ENCODE measurements around the gene RNU4-1. TPM values are rescaled to one million over a fixed set of nuclear protein-coding genes. Genes with fewer than 3 reads are reported as not detected.

The RNU4-1 gene
- total RNA-seq, 1 donor from 2014 or later = 3,997 TPM

DNA sequence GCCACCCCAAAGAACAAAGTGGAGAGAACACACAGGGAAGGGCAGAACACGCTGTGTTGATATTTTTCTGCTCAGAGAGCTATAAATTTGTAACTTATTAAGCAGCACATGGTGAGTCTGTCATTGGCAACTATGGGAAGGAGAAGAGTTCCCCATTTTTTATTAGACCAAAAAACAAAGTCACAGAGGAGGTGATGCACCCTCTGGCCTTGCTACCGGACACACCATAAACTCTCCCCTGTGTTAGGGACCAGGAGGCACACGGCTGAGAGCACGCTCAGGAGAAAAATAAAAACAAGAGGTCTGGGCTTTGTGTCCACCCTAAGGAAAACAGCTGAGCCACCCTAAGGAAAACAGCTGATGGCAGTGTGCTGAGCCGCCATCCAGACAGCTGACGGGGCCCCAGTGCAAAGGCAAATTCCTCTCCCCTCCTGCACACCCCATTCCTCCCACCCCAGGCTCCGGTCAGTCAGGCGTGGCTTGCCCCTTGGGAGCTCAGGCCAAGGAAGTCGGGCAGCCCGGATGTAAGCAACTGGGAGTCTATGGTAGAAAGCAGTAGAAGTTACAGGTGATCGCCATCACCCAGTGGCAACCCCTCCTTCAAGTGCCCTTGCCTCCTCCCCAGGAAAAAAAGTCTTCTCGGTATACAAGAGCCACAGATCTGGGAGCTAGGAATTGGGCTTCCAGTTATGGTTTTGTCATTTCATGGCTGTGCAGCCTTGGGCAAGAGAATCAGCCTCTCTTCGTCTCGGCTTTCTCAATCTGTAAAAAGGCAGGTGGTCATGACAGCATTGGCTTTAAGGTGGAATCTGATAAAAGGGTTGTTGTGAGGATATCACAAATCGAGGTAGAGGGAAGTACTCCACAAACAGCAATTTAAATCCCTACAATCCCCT, 29.9 kb downstream of the RNU4-1 start:
- no peaks in the 10 kb centered on the region for H3K9me3 Mint-ChIP-seq
- POLR2A ChIA-PET = interaction anchor here (0.6 to 6.0 kb wide), 8 partner anchors 10 to 62 kb away, joined by 3 to 52 read pairs (median 6); partner anchors contain the start of genes RNU4-1, RNU4-2 and RPLP0
- H3K4me1 Mint-ChIP-seq = peaks cover 18% of the 10 kb centered on the region

DNA sequence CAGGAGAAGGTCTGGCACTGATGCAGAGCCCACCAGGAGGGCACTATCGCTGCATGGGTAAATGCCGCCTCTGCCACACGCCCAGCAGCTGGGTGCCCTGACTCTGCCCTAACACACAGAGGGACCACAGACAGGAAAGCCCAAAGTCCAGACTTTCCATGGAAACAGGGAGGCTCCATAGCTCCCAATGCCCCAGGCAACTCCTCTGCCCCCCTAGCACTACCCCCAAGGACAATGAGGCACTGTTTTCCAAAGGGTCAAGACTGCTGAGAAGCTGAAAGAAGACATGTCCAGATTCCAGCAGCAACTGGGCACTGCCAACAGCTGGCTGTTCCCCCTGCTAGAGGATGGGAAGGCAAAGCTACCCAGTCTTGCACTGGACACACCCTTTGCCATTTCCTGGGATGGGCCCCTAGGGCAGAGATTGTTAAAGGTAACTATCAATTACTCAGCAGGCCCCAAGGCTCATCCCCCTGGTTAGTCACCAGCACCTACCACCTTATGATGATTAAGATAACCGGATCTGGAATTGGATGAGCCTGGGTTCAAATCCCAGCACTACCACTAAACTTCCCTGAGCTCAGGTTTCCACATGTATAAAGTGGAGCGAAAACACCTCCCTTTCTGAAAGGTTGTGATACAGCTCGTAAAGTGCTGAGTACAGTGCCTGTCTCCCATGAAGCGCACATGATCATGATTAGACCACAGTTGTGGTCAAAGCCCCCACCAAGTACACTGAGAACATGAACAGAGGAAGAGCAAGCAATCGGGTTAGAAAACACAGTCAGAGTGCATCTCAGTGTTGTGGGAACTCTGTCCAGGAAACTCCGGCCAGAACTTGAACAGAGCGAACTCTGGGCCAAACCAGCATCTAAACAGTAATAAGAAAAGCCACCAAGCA, 30.8 kb downstream of the RNU4-1 start:
- ChIA-PET CTCF (interaction anchor here (1.0 to 8.9 kb wide), 4 partner anchors 17 to 33 kb away, joined by 3 to 243 read pairs (median 5); no protein-coding TSS in a partner anchor), POLR2A (interaction anchor here (1.2 to 6.0 kb wide), 5 partner anchors 9 to 61 kb away, joined by 3 to 52 read pairs (median 24); partner anchors contain the start of genes RNU4-1, RNU4-2 and RPLP0)
- peaks cover 18% of the 10 kb centered on the region for H3K4me1 Mint-ChIP-seq
- no peak for DNase-seq
- no peak overlapping the region for H3K4me3 Mint-ChIP-seq
- no peaks in the 10 kb centered on the region for H3K36me3 Mint-ChIP-seq (ENCODE audit: low read depth)
- intact Hi-C loops (cut with micrococcal nuclease) = loop anchor here (1.0 kb wide), 1 partner anchor 9 kb away; no protein-coding TSS in a partner anchor
- H3K27me3 Mint-ChIP-seq = peaks cover 36% of the 10 kb centered on the region
- H3K9me3 Mint-ChIP-seq = no peaks in the 10 kb centered on the region
- H3K27ac Mint-ChIP-seq = no peak overlapping the region
- TF ChIP-seq, protein P1, sequence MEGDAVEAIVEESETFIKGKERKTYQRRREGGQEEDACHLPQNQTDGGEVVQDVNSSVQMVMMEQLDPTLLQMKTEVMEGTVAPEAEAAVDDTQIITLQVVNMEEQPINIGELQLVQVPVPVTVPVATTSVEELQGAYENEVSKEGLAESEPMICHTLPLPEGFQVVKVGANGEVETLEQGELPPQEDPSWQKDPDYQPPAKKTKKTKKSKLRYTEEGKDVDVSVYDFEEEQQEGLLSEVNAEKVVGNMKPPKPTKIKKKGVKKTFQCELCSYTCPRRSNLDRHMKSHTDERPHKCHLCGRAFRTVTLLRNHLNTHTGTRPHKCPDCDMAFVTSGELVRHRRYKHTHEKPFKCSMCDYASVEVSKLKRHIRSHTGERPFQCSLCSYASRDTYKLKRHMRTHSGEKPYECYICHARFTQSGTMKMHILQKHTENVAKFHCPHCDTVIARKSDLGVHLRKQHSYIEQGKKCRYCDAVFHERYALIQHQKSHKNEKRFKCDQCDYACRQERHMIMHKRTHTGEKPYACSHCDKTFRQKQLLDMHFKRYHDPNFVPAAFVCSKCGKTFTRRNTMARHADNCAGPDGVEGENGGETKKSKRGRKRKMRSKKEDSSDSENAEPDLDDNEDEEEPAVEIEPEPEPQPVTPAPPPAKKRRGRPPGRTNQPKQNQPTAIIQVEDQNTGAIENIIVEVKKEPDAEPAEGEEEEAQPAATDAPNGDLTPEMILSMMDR (IDR thresholded peaks at IDR 0.05) = no peak
- ATAC-seq (ENCODE audit: low read depth) = no peak

More for the DNA sequence above, 29.9 kb downstream of the RNU4-1 start:
- H3K4me3 Mint-ChIP-seq = no peak overlapping the region
- DNase-seq (no peak), ATAC-seq (ENCODE audit: low read depth) (no peak)
- no peaks in the 10 kb centered on the region for H3K36me3 Mint-ChIP-seq (ENCODE audit: low read depth)
- CTCF ChIA-PET = interaction anchor here (0.5 to 8.9 kb wide), 5 partner anchors 16 to 1406 kb away, joined by 3 to 243 read pairs (median 3); no protein-coding TSS in a partner anchor
- H3K27me3 Mint-ChIP-seq = peaks cover 27% of the 10 kb centered on the region
- TF ChIP-seq, protein P1 (IDR thresholded peaks at IDR 0.05) = no peak
- no peak overlapping the region for H3K27ac Mint-ChIP-seq
- intact Hi-C loops (cut with micrococcal nuclease) = loop anchor here (1.0 kb wide), 1 partner anchor 10 kb away; no protein-coding TSS in a partner anchor

DNA sequence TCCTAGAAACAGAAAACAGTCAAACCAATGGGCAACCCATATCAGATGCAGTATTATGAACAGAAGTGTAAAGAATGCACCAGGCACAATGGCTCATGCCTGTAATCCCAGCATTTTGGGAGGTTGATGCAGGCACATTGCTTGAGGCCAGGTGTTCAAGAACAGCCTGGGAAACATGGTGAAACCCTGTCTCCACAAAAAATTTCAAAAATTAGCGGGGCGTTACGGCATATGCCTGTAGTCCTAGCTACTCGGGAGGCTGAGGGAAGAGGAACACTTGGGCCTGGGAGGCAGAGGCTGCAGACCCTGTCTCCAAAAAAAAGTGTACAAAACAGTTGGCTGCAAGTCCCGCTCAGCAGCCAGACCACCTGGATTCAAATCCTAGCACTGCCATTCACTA, 32.4 kb downstream of the RNU4-1 start:
- ChIA-PET POLR2A (interaction anchor here (1.5 kb wide), 1 partner anchor 59 kb away, joined by 4 read pairs; the partner anchor contains the start of gene RPLP0), CTCF (interaction anchor here (8.9 kb wide), 1 partner anchor 32 kb away, joined by 243 read pairs; no protein-coding TSS in a partner anchor)
- ATAC-seq (ENCODE audit: low read depth) = no peak
- Mint-ChIP-seq H3K9me3 (no peaks in the 10 kb centered on the region), H3K4me1 (peaks cover 16% of the 10 kb centered on the region), H3K36me3 (ENCODE audit: low read depth) (no peaks in the 10 kb centered on the region), H3K27ac (no peak overlapping the region), H3K27me3 (peaks cover 43% of the 10 kb centered on the region), H3K4me3 (no peak overlapping the region)
- intact Hi-C loops (cut with micrococcal nuclease) = no loop called here
- TF ChIP-seq, protein P1 (IDR thresholded peaks at IDR 0.05) = no peak
- DNase-seq = no peak

DNA sequence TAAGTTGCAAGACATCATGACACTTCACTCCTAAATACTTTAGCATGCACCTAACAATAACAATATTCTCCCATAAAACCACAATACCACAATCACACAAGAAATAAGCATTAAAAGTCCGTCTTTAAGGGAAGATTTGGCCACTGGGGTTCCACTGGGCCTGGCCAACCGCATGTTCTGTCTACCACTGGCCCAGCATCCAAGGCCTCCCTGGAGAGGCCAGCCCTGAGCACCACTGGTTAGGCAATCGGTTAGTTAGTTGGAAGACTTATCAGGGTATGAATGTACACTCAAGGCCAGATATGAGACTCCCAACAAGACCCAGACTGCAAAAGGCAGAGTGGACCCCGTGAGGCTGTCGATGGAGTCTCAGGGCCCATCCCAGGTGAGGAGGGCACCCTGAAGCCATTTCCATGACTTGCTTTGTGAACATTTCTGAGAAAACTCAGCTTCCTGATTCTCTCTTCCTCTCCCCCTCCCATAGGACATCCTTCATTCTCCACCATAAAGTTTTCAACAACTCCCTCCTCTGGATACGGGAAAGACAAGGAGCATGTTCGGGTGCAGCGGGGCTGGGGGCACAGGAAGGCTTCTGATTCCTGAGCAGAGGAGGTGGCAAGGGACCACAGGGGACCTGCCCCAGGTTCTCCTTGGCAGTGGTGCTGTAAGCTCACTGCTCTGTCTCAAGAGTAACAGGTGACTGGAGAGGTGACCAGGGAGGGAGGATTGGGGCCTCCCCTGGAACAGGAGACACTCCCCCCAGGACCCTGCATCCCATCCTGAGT, 33.4 kb downstream of the RNU4-1 start:
- H3K4me1 Mint-ChIP-seq = peaks cover 17% of the 10 kb centered on the region
- H3K27ac Mint-ChIP-seq = no peak overlapping the region
- no peak overlapping the region for H3K4me3 Mint-ChIP-seq
- no peaks in the 10 kb centered on the region for H3K36me3 Mint-ChIP-seq (ENCODE audit: low read depth)
- no peaks in the 10 kb centered on the region for H3K9me3 Mint-ChIP-seq
- ATAC-seq (ENCODE audit: low read depth) (no peak), DNase-seq (no peak)
- CTCF ChIA-PET = no interaction called here
- TF ChIP-seq, protein P1 (IDR thresholded peaks at IDR 0.05) = no peak
- intact Hi-C loops (cut with micrococcal nuclease) = no loop called here
- POLR2A ChIA-PET = interaction anchor here (1.5 kb wide), 2 partner anchors 32 to 58 kb away, joined by 4 to 6 read pairs; partner anchors contain the start of genes RNU4-2 and RPLP0
- peaks cover 43% of the 10 kb centered on the region for H3K27me3 Mint-ChIP-seq

All from activated B cell treated with CpG ODN at 0.5 μM for 24 hours (primary cell).